GM21390 (cell line): ENCODE measurements around the gene PTPRU.

Experiments
- ATAC-seq: cut with Tn5 transposase; IDR thresholded peaks from one replicate; pipeline ENCODE4 v1.9.1; 2021; ENCODE audit not compliant: unreplicated experiment

Gene PTPRU

GRCh38 chr1:29330089-29330488 is 93.8 kb downstream of the PTPRU start:
- no peak for ATAC-seq

DNA sequence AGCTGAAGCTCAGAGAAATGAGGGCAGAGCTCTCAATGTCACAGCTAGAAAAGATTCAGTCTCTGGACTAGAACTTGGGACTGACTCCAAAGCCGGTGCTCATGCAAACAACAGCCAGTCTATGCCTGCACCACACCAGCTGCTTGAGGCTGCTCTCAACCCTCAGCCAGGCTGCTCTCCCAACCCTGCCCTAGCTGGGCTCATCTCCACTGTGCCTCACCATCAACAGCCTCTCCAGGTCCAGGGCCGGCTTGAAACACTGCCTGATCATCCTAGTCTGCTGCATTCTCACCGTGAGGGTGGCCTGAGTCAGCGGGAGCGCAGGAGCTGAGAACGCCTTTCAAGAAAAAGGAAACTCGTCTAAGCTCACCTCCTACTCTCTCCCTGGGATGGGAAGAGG is 94.5 kb downstream of the PTPRU start:
- no peak for ATAC-seq

GRCh38 chr1:29331309-29331708 is 95.0 kb downstream of the PTPRU start:
- no peak for ATAC-seq

- no peak for ATAC-seq
These were observed 95.4 kb downstream of the PTPRU start for GRCh38 chr1:29331729-29332128.

DNA sequence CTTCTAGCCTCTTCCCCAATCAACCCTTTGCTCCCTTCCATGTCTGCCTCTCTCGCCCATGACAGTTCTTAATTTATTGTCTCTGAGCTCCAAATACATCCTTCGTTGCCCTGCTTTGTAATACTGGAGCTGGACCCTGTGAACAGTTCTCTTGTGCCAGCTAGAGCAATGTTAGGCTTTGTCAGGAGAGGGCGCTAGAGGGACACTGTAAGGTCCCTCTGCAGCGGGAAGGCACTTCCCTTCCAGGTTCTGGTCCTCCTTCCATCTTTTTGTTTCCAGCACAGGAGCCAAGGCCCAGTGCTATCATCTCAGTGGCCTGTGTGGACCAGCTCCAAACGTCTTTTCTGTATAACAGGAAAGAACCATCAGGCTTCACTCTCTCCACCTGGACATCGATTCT is 95.9 kb downstream of the PTPRU start:
- no peak for ATAC-seq

GRCh38 chr1:29333008-29333407 is 96.7 kb downstream of the PTPRU start:
- ATAC-seq, result no peak

DNA sequence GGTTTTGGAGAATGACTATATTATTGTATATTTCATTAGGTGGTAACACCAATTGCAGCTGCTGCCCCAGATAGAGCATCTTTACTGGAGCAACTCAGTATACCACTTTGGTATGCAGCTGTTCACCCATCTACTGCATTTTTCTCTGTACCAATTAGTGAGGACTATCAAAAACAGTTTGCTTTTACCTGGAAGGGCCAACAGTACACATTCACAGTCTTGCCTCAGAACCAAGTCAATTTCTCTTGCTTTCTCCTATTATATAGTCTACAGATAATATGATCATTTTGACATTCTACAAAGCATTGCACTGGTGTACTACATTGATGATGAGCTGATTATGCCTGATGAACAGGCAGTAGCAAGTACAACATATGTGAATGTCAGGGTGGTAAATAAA is 99.3 kb downstream of the PTPRU start:
- ATAC-seq, result no peak

DNA sequence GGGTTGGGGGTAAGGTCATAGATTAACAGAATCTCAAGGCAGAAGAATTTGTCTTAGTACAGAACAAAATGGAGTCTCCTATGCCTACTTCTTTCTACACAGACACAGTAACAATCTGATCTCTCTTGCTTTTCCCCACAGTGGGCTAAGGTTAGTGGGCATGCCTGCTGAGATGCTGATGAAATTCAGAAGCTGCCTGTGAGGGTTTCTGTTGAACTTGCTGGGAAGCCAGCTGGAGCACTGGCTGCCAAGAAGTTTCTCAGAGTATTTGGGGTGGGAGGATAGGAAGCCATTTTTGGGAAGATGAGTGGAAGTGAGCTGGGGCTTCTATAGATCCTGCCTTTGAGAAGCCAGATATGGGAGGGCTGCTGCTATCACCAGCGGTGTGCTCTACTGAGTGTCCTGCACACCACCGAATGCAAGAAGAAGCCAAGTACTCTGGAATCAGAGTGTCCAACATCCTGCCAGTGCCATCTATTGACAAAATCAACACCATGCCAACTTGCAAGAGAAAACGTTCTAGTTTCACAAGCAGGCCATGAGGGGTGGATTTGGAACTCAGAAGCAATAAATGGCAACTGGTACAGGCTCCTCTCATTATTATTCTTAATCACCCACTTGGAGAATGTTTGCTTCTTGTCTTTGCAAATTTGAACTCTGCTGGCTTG is 102.7 kb downstream of the PTPRU start:
- no peak for ATAC-seq

DNA sequence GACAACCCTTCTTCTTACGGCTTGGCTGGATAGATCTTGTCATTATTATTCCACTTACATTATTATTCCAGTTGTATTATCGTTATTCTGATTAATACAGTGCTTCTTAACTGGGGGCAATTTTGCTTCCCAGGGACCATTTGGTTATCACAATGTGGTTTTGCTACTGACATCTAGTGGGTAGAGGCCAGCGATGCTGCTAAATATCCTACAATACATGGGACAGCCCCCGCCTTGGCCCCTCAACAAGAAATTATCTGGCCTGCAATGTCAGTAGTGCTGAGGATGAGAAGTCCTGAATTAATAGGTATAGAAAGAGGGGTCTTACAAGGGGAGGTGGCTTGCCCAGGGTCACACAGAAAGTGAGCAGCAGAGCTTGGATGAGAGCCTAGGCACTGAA is 105.6 kb downstream of the PTPRU start:
- no peak for ATAC-seq

DNA sequence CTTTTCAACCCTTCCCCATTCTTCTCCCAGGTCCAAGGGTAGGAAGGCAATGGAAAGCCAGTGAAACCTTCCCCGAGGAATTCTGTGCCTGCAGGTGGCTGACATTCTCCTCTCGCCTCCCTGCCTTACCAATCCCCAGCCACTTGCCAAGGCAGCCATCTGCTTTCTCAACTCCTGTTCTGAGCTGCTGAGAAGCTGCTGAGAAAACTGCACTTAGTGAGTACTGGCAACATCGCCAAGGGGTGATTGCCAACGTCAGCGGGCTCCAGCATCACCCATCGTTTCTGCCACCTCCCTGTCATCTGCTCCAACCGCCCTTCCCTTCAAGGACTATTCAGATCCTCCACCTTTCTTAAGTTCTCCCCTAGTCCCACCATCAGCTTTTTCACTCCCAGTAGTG is 106.0 kb downstream of the PTPRU start:
- no peak for ATAC-seq

DNA sequence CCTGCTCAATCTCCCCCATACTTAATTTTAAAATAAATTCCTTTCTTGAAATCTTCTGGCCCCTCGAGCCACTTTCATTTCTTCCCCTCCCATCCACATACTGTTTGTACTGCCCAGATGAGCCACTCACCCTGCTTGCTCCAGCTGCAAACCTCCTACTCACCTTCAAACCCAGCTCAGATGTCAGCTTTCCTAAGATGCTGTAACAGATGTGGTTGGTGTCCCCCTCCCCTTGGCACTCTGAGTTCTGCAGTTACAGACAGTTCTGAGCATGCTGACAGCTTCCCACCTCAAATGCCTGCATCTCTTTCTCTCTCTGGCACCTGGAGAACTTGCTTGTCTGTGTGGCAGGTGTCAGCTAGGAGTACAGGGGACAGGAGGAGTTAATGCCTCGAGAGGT is 106.7 kb downstream of the PTPRU start:
- no peak for ATAC-seq

DNA sequence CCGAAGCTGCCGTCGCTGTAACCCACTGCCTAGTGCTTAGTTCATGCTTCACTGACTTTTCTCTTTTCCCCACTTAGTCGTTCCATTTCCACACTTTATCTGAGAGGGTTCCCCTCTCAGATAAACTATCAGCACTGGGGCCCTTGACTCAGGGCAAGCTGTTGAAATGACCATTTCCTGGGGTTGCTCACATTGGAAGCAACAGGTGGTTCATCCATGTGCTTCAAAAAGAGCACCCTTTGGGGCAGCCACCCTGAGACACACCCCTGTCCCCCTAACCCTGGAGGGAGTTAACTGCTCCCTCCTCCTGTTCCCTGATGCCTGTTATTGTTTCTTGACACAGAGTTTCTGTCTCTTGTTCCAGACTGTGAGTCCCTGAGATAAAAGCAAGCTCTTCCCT is 107.2 kb downstream of the PTPRU start:
- ATAC-seq, result no peak

DNA sequence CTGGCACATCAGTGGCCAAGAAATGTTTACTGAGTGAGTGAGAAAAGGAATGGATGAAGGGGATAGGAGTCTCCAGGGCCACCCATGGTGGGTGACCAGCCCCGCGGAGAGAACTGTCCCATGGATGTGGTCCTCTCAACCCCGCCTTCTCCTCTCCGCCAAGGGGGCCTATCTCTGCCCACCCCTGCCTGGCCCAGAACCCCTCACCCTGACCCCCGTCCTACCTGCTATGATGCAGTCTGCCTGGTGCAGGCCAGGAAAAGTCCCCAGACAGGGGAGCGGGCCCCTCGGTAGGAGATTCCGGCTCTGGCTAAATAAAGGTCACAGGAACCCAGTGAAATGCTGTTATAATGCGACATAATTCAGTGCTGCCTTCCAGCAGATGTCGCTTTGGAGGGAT is 107.6 kb downstream of the PTPRU start:
- ATAC-seq, result no peak

GRCh38 chr1:29344336-29344735 is 108.0 kb downstream of the PTPRU start:
- ATAC-seq, result no peak

DNA sequence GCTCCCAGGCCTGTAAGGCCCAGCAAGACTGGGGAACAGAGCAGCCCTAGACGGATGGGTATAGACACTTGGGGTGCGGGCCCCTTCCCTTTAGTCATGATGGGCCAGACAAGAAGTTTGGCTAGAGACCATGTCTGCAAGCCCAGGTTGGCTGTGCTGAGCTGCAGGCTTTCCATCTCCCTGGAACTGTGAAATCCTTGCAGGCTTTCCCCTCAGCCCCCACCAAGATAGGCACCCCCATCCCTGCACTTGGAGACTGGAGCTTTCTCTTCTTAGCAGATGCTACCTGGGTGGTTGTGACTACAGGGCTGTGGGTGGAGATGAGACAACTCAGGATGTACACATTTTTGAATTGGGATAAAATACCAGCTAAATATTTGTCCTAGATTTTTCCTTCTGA is 110.3 kb downstream of the PTPRU start:
- ATAC-seq, result no peak

DNA sequence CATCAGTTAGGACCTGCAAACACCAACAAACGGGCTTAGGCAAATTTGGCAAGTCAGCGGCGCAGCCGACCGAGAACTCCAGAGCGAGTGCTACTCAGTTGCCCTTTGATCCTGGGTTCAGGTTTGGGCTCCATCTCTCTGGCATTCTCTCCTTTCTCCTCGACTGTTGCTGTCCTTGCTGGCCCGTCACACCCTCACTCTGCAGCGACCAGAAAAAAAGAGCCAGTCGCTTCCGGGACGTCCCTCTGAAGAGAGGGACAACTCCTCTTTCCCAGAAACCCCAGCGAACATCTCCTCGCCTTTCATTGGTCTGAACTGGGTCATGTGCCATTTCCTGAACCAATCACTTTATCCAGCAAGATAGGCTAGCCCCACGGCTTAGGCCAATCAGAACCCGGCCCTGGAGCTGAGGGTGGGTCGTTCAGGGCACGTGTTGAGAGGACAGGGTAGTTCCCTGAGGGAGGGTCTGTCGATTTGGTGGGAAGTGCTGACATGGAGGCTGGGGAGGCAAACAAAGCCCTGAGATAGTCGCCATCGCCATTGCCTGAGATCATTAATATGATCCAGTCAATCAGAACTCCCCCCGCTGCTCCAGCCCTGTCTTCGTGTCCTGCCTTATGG is 113.7 kb downstream of the PTPRU start:
- no peak for ATAC-seq

DNA sequence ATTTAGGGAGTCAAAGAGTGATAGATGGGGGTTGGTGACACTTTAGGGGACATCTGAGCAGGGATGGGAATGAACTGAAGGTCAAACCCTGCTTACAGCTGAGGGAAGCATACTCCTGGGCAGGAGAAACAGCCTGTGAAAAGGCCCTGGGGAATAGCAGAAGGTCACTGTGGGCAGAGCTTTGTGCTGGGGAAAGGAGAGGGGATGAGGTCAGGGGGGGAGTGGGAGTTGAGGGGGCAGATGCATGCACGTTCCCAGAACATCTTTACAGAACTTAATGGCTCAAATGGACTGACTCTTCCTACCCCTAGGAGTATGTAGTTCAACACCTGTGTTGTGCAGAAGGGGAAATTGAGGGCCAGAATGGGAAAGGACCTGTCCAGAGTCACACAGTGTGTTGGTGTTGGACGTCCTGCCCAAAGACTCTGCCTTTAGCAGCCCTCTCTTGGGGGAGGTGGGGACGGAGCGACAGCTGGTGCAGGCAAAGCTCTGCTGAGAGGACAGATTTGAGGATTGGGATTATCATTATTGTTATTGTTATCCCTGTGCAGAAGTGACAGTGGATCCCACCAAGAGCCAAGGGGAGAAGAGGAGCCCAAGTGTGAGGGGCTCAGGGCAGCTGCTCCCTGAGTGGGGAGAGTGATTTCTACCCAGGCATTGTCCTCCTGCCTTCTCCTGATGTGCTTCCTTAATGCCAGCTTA is 116.5 kb downstream of the PTPRU start:
- no peak for ATAC-seq

DNA sequence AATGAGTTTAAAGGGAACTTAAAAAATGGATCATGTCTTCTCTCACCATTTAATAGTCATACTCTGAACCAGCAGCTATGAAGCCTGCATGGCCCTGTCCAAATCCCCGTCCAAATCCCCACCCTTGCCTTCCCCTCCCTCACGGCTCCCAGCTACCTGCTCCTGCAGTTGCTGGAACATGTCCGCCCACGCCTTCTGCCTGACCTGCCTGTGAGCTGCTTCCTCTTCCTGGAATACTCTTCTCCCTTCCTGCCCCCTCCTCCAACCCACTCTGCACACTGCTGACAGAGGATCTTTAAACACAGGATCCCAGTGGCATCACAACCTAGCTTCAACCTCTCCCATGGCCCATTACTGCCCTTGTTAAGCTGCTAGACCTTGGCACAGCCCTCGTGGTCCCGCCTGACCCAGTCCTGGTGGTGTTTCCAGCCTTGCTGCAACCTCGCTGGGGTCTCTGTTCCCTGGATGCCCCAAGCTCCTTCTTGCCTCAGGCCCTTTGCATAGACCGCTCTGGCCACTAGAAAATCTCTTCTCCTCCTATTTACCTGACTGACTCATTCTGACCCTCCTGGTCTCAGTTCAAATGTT is 118.3 kb downstream of the PTPRU start:
- ATAC-seq, result no peak

- ATAC-seq, result no peak
These were observed 119.1 kb downstream of the PTPRU start for GRCh38 chr1:29355375-29355774.

DNA sequence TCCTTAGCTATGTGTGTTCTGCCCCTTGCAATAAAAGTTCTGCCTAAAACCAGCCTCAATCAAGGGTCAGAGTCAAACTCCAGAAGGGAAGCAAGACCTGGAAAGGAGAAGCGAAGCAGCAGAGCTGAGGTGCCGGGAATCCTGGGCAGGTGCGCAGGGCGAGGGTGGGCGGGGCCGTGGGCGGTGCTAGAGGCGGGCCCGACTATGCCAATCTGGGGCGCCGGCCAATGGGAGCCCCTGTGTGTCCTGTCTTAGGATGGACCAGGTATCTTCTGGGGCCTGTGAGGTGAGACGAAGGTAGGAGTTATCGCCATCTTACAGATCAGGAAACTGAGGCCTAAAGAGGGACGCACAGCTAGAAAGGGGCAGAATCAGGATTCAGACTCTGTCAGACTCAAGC is 120.3 kb downstream of the PTPRU start:
- ATAC-seq, result no peak

DNA sequence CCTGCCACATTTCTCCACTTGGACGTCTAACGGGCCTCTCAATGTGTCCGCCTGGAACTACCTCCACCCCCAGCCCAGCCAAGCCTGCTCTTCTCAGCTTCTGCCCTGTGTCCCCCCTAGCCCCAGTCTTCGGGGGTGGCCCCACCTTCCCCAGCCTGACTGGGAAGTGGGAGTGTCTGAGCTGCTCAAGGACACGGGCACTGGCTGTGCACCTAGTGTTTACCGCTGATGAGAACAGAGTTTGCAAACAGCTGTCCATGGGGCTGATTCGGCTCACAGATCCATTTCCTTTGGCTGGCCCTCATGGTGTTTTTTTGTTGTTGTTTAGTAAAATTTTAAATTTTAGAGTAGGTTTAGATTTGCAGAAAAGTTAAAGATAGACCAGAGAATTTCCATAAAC is 121.1 kb downstream of the PTPRU start:
- no peak for ATAC-seq

DNA sequence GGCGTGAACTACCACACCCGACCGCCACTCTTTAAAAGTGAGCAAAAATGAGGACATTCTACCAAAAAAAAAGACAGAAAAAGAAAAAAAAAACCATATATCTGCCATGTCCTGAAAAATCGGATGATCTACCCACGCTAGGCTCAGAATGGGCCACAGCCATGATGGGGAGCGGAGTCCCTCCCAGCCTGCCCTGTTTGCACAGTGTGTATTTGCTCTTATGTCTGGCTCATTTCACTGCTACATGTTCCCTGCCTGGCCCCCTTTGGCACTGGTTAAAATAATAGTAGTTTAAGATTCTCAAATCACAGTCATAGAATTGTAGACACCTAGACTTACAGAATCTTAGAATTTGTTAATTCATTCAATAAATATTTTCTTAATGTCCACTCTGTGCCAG is 121.9 kb downstream of the PTPRU start:
- no peak for ATAC-seq
